ENCODE data around the gene ANKRD2.

ANKRD2 gene

DNA sequence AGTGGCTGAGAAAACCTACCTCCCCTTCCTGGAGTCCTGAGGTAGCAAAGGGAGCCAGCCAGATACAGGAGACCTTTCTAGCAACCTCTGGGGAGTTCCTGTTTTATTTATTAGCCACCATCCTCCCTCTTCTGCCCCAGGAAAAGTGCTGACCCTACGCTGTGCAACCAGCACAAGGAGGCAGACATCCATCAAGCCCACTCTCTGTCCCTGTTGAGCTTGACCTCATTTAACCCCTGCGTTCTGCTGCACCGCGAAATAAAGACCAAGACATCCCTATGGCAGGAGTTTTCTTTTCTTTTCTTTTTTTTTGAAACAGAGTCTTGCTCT lies 25.3 kb upstream of the ANKRD2 start:
- TF ChIP-seq TEAD4 (IDR thresholded peaks at IDR 0.05) (no peak), REST (IDR thresholded peaks at IDR 0.05; ENCODE audit: low read depth) (no peak), TCF12 (IDR thresholded peaks at IDR 0.05; ENCODE audit: low read depth) (no peak), NFIC (IDR thresholded peaks at IDR 0.05) (no peak), FOXM1 (IDR thresholded peaks at IDR 0.05; ENCODE audit: borderline replicate concordance, low read depth) (no peak), CREB1 (IDR thresholded peaks at IDR 0.05; ENCODE audit: low read depth) (no peak), EGR1 (IDR thresholded peaks at IDR 0.05) (no peak), RAD21 (IDR thresholded peaks at IDR 0.05; ENCODE audit: low read depth) (no peak), YY1 (IDR thresholded peaks at IDR 0.05; ENCODE audit: low read depth) (no peak), TAF1 (IDR thresholded peaks at IDR 0.05; ENCODE audit: low read depth) (no peak), EP300 (IDR thresholded peaks at IDR 0.05; ENCODE audit: borderline replicate concordance) (no peak), CEBPB (IDR thresholded peaks at IDR 0.05) (no peak)
- TF ChIP-seq, protein P1, sequence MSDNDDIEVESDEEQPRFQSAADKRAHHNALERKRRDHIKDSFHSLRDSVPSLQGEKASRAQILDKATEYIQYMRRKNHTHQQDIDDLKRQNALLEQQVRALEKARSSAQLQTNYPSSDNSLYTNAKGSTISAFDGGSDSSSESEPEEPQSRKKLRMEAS (IDR thresholded peaks at IDR 0.05): no peak
- TF ChIP-seq, protein P2, sequence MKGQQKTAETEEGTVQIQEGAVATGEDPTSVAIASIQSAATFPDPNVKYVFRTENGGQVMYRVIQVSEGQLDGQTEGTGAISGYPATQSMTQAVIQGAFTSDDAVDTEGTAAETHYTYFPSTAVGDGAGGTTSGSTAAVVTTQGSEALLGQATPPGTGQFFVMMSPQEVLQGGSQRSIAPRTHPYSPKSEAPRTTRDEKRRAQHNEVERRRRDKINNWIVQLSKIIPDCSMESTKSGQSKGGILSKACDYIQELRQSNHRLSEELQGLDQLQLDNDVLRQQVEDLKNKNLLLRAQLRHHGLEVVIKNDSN (IDR thresholded peaks at IDR 0.05): no peak

DNA sequence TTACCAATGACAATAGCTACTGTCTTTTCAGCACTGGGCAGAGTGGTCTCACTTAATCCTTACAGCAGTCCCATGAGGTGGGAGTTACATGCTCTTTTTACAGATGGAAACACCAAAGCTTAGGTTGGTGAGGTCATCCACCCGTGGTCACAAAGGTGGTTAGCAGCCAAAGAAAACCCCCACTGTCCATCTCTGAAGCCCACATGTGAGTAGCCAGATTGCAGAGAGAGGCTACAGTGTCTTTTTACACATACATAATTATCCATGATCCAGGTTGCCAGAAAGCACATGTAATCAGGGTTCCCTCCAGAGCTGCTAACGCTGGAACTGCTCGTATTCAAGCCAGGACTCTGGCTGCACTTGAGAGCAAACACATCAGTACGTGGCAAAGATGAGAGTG lies 24.6 kb upstream of the ANKRD2 start:
- TF ChIP-seq CEBPB (IDR thresholded peaks at IDR 0.05): no peak
- TF ChIP-seq TEAD4 (IDR thresholded peaks at IDR 0.05): no peak
- TF ChIP-seq TCF12 (IDR thresholded peaks at IDR 0.05; ENCODE audit: low read depth): no peak
- TF ChIP-seq, protein P1 (IDR thresholded peaks at IDR 0.05): no peak
- TF ChIP-seq YY1 (IDR thresholded peaks at IDR 0.05; ENCODE audit: low read depth): no peak
- no peak for TF ChIP-seq FOXM1 (IDR thresholded peaks at IDR 0.05; ENCODE audit: borderline replicate concordance, low read depth)
- TF ChIP-seq CREB1 (IDR thresholded peaks at IDR 0.05; ENCODE audit: low read depth): no peak

GRCh38 chr10:97548828-97549455 lies 23.6 kb upstream of the ANKRD2 start:
- TF ChIP-seq NFIC (IDR thresholded peaks at IDR 0.05): no peak
- TF ChIP-seq TEAD4 (IDR thresholded peaks at IDR 0.05): no peak
- TF ChIP-seq REST (IDR thresholded peaks at IDR 0.05; ENCODE audit: low read depth): no peak
- no peak for TF ChIP-seq ZBTB7A (IDR thresholded peaks at IDR 0.05; ENCODE audit: low read depth)
- TF ChIP-seq TCF12 (IDR thresholded peaks at IDR 0.05; ENCODE audit: low read depth): no peak
- TF ChIP-seq, protein P1 (IDR thresholded peaks at IDR 0.05): no peak
- TF ChIP-seq, protein P2 (IDR thresholded peaks at IDR 0.05): no peak
- no peak for TF ChIP-seq CEBPB (IDR thresholded peaks at IDR 0.05)
- no peak for TF ChIP-seq YY1 (IDR thresholded peaks at IDR 0.05; ENCODE audit: low read depth)
- no peak for TF ChIP-seq EP300 (IDR thresholded peaks at IDR 0.05; ENCODE audit: borderline replicate concordance)
- TF ChIP-seq RAD21 (IDR thresholded peaks at IDR 0.05; ENCODE audit: low read depth): no peak
- no peak for TF ChIP-seq TAF1 (IDR thresholded peaks at IDR 0.05; ENCODE audit: low read depth)
- no peak for TF ChIP-seq FOXM1 (IDR thresholded peaks at IDR 0.05; ENCODE audit: borderline replicate concordance, low read depth)

GRCh38 chr10:97549587-97550322 lies 22.8 kb upstream of the ANKRD2 start:
- TF ChIP-seq NFIC (IDR thresholded peaks at IDR 0.05) (no peak), REST (IDR thresholded peaks at IDR 0.05; ENCODE audit: low read depth) (no peak), RAD21 (IDR thresholded peaks at IDR 0.05; ENCODE audit: low read depth) (no peak), CEBPB (IDR thresholded peaks at IDR 0.05) (no peak), CREB1 (IDR thresholded peaks at IDR 0.05; ENCODE audit: low read depth) (no peak), TAF1 (IDR thresholded peaks at IDR 0.05; ENCODE audit: low read depth) (no peak), YY1 (IDR thresholded peaks at IDR 0.05; ENCODE audit: low read depth) (no peak), ZBTB7A (IDR thresholded peaks at IDR 0.05; ENCODE audit: low read depth) (no peak), EP300 (IDR thresholded peaks at IDR 0.05; ENCODE audit: borderline replicate concordance) (no peak), TCF12 (IDR thresholded peaks at IDR 0.05; ENCODE audit: low read depth) (no peak), FOXM1 (IDR thresholded peaks at IDR 0.05; ENCODE audit: borderline replicate concordance, low read depth) (no peak), TEAD4 (IDR thresholded peaks at IDR 0.05) (no peak), EGR1 (IDR thresholded peaks at IDR 0.05) (no peak)
- TF ChIP-seq, protein P1 (IDR thresholded peaks at IDR 0.05): no peak
- TF ChIP-seq, protein P2 (IDR thresholded peaks at IDR 0.05): no peak

All from Ishikawa (cell line).